Stimulated activated CD8-positive, alpha-beta memory T cell treated with anti-CD3 and anti-CD28 coated beads, Interleukin-15, amount 100 ng/mL, for 4 hours (primary cell): Measurements from ENCODE around the gene CLASP2.
"Not testable (repeated sequence)": the region's sequence is repeated elsewhere in the genome, so short reads cannot be mapped to it uniquely, and the experiment has no call there.

ENCODE experiments used
- DNase-seq, 2 donors: peaks; one replicate each; pipeline ENCODE4 v3.0.0-alpha.2; 2020; ENCODE audit warnings: low read depth in 2 of 2

The CLASP2 gene

DNA sequence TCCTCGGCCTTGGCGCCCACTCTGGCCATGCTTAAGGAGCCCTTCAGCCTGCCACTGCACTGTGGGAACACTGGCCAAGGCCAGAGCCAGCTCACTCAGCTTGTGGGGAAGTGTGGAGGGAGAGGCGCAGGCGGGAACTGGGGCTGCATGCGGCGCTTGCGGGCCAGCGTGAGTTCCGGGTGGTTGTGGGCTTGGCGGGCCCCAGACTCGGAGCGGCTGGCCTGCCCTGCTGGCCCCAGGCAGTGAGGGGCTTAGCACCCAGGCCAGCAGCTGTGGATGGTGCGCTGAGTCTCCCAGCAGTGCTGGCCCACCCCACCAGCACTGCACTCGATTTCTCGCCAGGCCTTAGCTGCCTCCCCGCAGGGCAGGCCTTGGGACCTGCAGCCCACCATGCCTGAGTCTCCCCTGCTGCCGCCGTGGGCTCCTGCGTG lies 264.7 kb downstream of the CLASP2 start:
- no peak for DNase-seq

- DNase-seq, result not testable (repeated sequence)
Measured at GRCh38 chr3:33451994-33452393, 266.1 kb downstream of the CLASP2 start.

DNA sequence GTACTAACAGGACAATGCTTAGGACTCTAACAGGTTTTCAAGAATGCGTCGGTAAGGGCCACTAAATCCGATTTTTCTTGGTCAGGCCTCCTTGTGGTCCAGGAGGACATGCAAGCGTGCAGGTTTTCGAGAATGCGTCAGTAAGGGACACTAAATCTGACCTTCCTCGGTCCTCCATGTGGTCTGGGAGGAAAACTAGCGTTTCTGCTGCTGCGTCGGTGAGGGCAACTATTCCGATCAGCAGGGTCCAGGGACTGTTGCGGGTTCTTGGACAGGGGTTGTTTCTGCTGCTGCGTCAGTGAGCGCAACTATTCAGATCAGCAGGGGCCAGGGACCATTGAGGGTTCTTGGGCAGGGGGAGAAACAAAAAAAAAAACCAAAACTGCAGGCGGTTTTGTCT lies 270.1 kb downstream of the CLASP2 start:
- no peak for DNase-seq

GRCh38 chr3:33447256-33447625 lies 270.8 kb downstream of the CLASP2 start:
- not testable (repeated sequence) for DNase-seq
